HCT116 (cell line): ENCODE measurements around the gene SLC6A11.

ENCODE experiments used
- CEBPB ChIP-seq: IDR thresholded peaks from 2 replicates; pipeline ENCODE4 v1.6.1; 2012; ENCODE audit warnings: low read depth
- ELF1 ChIP-seq: IDR thresholded peaks from 2 replicates; pipeline ENCODE4 v1.6.1; 2012; ENCODE audit warnings: low read depth, borderline replicate concordance
- POLR2A ChIP-seq: IDR thresholded peaks from 2 replicates; pipeline ENCODE4 v1.7.0; 2011; ENCODE audit warnings: borderline replicate concordance; ENCODE audit not compliant: insufficient read depth, insufficient read length; ENCODE audit errors: extremely low read depth
- TF ChIP-seq, protein P1 (sequence below), 3 experiments: fragments of 200-600 bp in 1 of 3; sonication (generic) in 1 of 3; IDR thresholded peaks in 2 of 3; conservative IDR thresholded peaks in 1 of 3; 2 replicates each; pipeline ENCODE4 v1.5.1; 2012 to 2017; ENCODE audit warnings: low read depth in 2 of 3, low read length in 2 of 3, antibody characterized with exemption in 1 of 3, borderline replicate concordance in 1 of 3, control low read depth in 1 of 3, mild to moderate bottlenecking in 1 of 3, mixed read lengths in 1 of 3, mixed run types in 1 of 3, moderate library complexity in 1 of 3; ENCODE audit not compliant: insufficient read depth in 1 of 3
- TF ChIP-seq, protein P2 (sequence below): IDR thresholded peaks from 2 replicates; pipeline ENCODE4 v1.6.1; 2012; ENCODE audit warnings: low read depth

DNA sequence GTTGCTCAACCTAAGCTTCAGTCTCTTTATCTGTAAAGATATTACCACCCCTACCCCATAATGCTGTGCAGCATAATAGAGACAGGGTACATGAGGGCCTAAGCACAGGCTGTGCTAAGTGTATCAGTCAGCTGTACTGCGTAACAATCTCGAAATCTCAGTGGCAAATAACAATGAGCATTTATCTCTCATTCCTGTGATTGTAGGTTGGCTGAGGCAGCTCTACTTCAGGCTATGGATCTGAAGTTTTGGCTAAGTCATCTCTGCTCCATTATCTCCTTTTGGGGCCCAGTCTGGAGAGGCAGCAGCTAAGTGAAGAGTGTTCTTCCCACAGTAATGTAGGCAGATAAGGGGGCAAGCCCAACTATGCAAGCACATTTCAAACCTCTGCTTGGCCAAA is 7.1 kb upstream of the SLC6A11 start:
- TF ChIP-seq, protein P1, sequence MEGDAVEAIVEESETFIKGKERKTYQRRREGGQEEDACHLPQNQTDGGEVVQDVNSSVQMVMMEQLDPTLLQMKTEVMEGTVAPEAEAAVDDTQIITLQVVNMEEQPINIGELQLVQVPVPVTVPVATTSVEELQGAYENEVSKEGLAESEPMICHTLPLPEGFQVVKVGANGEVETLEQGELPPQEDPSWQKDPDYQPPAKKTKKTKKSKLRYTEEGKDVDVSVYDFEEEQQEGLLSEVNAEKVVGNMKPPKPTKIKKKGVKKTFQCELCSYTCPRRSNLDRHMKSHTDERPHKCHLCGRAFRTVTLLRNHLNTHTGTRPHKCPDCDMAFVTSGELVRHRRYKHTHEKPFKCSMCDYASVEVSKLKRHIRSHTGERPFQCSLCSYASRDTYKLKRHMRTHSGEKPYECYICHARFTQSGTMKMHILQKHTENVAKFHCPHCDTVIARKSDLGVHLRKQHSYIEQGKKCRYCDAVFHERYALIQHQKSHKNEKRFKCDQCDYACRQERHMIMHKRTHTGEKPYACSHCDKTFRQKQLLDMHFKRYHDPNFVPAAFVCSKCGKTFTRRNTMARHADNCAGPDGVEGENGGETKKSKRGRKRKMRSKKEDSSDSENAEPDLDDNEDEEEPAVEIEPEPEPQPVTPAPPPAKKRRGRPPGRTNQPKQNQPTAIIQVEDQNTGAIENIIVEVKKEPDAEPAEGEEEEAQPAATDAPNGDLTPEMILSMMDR (IDR thresholded peaks at IDR 0.05 in 2 of 3, conservative IDR thresholded peaks at IDR 0.05 in 1 of 3; ENCODE audit: borderline replicate concordance in 1 of 3, insufficient read depth in 1 of 3, low read depth in 2 of 3, low read length in 2 of 3): no peak
- TF ChIP-seq, protein P2, sequence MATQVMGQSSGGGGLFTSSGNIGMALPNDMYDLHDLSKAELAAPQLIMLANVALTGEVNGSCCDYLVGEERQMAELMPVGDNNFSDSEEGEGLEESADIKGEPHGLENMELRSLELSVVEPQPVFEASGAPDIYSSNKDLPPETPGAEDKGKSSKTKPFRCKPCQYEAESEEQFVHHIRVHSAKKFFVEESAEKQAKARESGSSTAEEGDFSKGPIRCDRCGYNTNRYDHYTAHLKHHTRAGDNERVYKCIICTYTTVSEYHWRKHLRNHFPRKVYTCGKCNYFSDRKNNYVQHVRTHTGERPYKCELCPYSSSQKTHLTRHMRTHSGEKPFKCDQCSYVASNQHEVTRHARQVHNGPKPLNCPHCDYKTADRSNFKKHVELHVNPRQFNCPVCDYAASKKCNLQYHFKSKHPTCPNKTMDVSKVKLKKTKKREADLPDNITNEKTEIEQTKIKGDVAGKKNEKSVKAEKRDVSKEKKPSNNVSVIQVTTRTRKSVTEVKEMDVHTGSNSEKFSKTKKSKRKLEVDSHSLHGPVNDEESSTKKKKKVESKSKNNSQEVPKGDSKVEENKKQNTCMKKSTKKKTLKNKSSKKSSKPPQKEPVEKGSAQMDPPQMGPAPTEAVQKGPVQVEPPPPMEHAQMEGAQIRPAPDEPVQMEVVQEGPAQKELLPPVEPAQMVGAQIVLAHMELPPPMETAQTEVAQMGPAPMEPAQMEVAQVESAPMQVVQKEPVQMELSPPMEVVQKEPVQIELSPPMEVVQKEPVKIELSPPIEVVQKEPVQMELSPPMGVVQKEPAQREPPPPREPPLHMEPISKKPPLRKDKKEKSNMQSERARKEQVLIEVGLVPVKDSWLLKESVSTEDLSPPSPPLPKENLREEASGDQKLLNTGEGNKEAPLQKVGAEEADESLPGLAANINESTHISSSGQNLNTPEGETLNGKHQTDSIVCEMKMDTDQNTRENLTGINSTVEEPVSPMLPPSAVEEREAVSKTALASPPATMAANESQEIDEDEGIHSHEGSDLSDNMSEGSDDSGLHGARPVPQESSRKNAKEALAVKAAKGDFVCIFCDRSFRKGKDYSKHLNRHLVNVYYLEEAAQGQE: no peak
- TF ChIP-seq ELF1 (no peak), CEBPB (no peak), POLR2A (no peak)
